Measurements from ENCODE around the gene RTN4. TPM values are rescaled to one million over a fixed set of nuclear protein-coding genes. Genes with fewer than 3 reads are reported as not detected.

The RTN4 gene
- total RNA-seq, 1 experiment from 2014 or later: 200 TPM

DNA sequence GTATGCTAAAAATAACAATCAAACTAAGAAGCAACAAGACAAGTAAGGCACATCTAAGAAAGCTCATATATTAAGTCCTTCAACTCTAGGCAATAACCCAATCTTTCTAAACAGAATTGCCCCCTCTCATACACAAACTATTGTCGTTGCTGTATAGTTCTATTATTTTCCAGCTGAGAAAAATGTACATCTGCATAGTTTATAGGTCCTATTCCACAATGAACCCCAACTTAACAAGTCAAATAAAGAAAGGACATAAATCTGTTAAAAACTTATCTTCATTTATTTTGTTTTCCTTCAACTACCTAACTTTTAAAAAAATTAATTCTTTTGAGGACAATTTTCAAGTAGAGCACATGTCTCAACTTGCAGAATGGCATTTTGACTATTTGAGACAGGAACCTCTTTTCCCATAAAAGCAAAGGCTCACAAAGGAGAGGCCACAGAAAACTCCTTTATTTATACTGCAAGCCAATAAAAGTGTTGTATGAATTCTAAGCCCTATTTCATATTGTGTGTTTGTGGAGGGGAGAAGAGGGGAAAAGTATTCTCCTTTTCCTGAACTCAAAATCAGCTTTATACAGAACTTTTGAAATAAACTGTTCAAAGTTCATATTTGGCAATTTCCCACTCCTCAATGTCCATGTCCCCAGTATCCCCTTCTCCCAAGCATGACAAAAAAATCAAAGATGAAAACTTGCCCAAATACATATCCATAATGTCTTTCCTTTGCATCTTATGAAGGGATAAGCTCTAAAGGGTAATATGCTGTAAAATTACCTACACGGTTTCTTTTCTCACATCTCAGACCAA, 37.4 kb downstream of the RTN4 start:
- Histone ChIP-seq H2BK15ac (ENCODE audit: low read depth, low read length) (no peak overlapping the region), H2BK120ac (ENCODE audit: low read depth, low read length, poor library complexity, severe bottlenecking) (no peak overlapping the region), H4K91ac (ENCODE audit: insufficient read length, low read depth, low read length) (no peak overlapping the region), H3K79me2 (ENCODE audit: insufficient read depth, low read length) (peaks cover 37% of the 10 kb centered on the region), H3K23ac (ENCODE audit: insufficient read length, low read depth, low read length) (no peak overlapping the region), H3T11ph (ENCODE audit: low read length) (no peak overlapping the region), H2AFZ (ENCODE audit: low read length) (no peak overlapping the region), H2BK5ac (ENCODE audit: insufficient read length, low read length) (no peak overlapping the region), H4K20me1 (ENCODE audit: control insufficient read depth, insufficient read depth, insufficient read length) (no peaks in the 10 kb centered on the region), H3K27me3 (ENCODE audit: insufficient read depth, low read length) (no peaks in the 10 kb centered on the region), H3K79me1 (ENCODE audit: insufficient read depth, low read depth, low read length, poor library complexity, severe bottlenecking) (peaks cover 5% of the 10 kb centered on the region), H3K14ac (ENCODE audit: insufficient read depth, low read length) (no peak overlapping the region), H3K27ac (ENCODE audit: insufficient read length, low read depth, low read length) (no peak overlapping the region), H2AK5ac (ENCODE audit: insufficient read length, low read length) (no peak overlapping the region), H4K5ac (ENCODE audit: insufficient read length, low read depth, low read length) (no peak overlapping the region), H2BK12ac (ENCODE audit: insufficient read length, low read depth, low read length) (no peak overlapping the region), H3K4me2 (ENCODE audit: insufficient read depth, insufficient read length, low read length) (no peak overlapping the region), H3K56ac (ENCODE audit: insufficient read length, low read depth, low read length) (no peak overlapping the region), H3K9me3 (ENCODE audit: control insufficient read depth, low read depth, low read length) (no peaks in the 10 kb centered on the region), H3K9ac (ENCODE audit: extremely low read depth, insufficient read length, low read length) (no peak overlapping the region), H3K23me2 (ENCODE audit: insufficient read length, low read depth, low read length, poor library complexity, severe bottlenecking) (no peaks in the 10 kb centered on the region), H2BK20ac (ENCODE audit: low read depth, low read length, poor library complexity, severe bottlenecking) (no peak overlapping the region), H4K8ac (replicated peaks; ENCODE audit: insufficient read length, low read depth, low read length) (no peak overlapping the region), H3K18ac (ENCODE audit: insufficient read length, low read depth, low read length) (no peak overlapping the region), H3K4me1 (ENCODE audit: insufficient read depth, low read length) (peaks cover 3% of the 10 kb centered on the region; the same call in 1 of the 2 replicates), H3K4ac (ENCODE audit: low read depth, low read length) (no peak overlapping the region)
- no peaks in the 10 kb centered on the region for H3K9me3 Mint-ChIP-seq
- H3K36me3 Mint-ChIP-seq (ENCODE audit: insufficient read depth in 1 of 3, low read depth in 3 of 3): no peaks in the 10 kb centered on the region
- no peaks in the 10 kb centered on the region for H3K27me3 Mint-ChIP-seq (ENCODE audit: low read depth)
- peaks cover 36 to 56% of the 10 kb centered on the region in 2 experiments for H3K4me1 Mint-ChIP-seq
- TF ChIP-seq, protein P1, sequence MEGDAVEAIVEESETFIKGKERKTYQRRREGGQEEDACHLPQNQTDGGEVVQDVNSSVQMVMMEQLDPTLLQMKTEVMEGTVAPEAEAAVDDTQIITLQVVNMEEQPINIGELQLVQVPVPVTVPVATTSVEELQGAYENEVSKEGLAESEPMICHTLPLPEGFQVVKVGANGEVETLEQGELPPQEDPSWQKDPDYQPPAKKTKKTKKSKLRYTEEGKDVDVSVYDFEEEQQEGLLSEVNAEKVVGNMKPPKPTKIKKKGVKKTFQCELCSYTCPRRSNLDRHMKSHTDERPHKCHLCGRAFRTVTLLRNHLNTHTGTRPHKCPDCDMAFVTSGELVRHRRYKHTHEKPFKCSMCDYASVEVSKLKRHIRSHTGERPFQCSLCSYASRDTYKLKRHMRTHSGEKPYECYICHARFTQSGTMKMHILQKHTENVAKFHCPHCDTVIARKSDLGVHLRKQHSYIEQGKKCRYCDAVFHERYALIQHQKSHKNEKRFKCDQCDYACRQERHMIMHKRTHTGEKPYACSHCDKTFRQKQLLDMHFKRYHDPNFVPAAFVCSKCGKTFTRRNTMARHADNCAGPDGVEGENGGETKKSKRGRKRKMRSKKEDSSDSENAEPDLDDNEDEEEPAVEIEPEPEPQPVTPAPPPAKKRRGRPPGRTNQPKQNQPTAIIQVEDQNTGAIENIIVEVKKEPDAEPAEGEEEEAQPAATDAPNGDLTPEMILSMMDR (conservative IDR thresholded peaks at IDR 0.05): no peak
- no peak for DNase-seq
- H3K4me3 Mint-ChIP-seq: no peak overlapping the region
- peak overlapping the region in 1 of 3 experiments; percentile 43; a peak in 2 of 7 replicates for H3K27ac Mint-ChIP-seq
- no CpG with 5 or more reads among the region's 2 CpGs for WGBS (ENCODE audit: extremely low coverage, insufficient read length, low lambda C conversion rate)

All from H9 (cell line).